Measurements from ENCODE around the gene USHBP1.

Gene USHBP1

DNA sequence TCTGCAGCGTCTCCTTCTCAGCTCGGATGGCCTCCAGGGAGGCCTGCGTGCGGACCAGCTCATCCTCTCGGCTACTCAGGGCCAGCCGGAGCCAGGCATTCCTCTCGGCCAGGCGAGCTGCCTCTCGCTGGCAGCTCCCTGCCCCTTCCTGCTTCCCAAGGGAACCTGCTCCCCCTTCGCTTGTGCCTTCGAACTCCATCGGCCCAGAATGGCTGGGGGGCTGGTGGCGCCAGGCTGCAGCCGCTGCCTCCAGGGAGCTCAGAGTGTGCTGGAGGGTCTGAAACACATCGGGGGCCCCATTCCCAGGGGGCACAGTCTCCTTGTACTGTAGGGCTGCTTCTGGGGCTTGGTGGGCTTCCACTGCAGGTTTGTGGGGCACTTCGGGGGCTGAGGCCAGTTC lies 2.0 kb downstream of the USHBP1 start:
- no peak for DNase-seq

GRCh38 chr19:17260842-17261325 lies 3.7 kb downstream of the USHBP1 start:
- DNase-seq = peak; percentile 64

- DNase-seq = no peak
Measured at GRCh38 chr19:17259934-17260333, 4.6 kb downstream of the USHBP1 start.

- DNase-seq = no peak
Measured at GRCh38 chr19:17259118-17259780, 5.3 kb downstream of the USHBP1 start.

DNA sequence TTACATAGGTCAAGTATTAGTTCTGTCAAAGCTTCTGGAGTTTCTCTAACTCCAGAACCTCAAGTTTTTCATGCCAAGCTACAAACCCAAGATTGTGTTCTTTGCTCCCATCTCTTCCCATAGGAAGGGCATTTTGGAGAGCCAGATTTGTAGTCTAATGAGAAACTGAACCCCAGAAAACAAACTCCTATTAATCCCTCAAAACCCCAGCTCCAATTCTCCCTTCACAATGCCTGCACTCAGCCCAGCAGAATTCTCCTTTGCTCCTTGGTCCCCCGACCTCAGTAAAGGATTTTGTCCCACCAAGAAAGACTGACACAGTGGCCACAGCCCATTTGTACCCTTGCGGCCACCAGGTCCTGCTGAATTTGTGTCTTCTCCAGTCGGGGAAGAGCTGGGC lies 8.4 kb downstream of the USHBP1 start:
- DNase-seq = no peak

- DNase-seq = no peak
Measured at GRCh38 chr19:17255150-17255621, 9.4 kb downstream of the USHBP1 start.

DNA sequence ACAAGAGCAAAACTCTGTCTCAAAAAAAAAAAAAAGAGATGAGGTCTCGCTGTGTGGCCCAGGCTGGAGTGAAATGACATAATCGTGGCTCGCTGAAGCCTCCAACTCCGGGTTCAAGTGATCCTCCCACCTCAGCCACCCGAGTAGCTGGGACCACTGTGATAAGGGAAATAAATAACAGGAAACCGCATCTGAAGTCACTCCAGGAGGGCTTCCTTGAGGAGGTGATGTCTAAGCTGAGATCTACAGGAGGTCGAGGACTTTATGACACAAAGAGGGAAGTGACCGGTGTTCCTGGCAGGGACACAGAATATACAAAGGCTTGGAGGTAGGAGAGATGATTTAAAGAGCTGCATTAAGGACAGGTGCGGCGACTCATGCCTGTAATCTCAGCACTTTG lies 9.9 kb downstream of the USHBP1 start:
- DNase-seq = no peak

- no peak for DNase-seq
Measured at GRCh38 chr19:17249887-17250548, 14.5 kb downstream of the USHBP1 start.

- no peak for DNase-seq
Measured at GRCh38 chr19:17248011-17248776, 16.4 kb downstream of the USHBP1 start.

- DNase-seq = no peak
Measured at GRCh38 chr19:17246681-17247425, 17.7 kb downstream of the USHBP1 start.

DNA sequence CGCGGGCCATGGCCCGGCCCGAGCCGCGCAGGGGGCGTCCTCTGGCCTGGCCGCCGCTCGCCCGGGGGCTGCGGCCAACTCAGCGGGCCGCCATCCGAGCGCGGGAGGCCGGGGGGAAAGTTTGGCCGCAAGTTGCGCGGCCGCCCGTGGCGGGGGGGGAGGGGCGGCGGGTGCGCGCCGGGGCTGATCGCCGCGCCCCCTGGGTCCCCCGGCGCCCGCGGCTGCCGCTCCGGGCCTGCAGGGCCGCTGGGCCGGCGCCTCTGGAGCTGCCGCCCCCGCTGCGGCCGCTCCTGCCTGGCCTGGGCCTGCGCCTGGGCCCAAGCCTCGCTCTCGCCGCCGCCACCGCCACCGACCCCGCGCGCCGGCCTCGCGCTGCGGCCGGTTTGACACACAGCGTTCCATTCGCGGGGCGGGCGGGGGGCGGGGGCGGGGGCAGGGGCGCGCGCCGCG lies 19.0 kb downstream of the USHBP1 start, which contains the start of gene NR2F6:
NR2F6 (minus strand) TSS at position 385 of the 450 bp plus-strand sequence. CDS start 699 bp downstream, outside the sequence.
- no peak for DNase-seq

GRCh38 chr19:17244618-17245534 lies 19.7 kb downstream of the USHBP1 start:
- no peak for DNase-seq

- DNase-seq = peak; percentile 18
Measured at GRCh38 chr19:17243830-17244617, 20.5 kb downstream of the USHBP1 start.

GRCh38 chr19:17243211-17243829 lies 21.2 kb downstream of the USHBP1 start:
- no peak for DNase-seq

- DNase-seq = no peak
Measured at GRCh38 chr19:17242431-17243208, 21.9 kb downstream of the USHBP1 start.

- DNase-seq = no peak
Measured at GRCh38 chr19:17240826-17241399, 23.6 kb downstream of the USHBP1 start.

DNA sequence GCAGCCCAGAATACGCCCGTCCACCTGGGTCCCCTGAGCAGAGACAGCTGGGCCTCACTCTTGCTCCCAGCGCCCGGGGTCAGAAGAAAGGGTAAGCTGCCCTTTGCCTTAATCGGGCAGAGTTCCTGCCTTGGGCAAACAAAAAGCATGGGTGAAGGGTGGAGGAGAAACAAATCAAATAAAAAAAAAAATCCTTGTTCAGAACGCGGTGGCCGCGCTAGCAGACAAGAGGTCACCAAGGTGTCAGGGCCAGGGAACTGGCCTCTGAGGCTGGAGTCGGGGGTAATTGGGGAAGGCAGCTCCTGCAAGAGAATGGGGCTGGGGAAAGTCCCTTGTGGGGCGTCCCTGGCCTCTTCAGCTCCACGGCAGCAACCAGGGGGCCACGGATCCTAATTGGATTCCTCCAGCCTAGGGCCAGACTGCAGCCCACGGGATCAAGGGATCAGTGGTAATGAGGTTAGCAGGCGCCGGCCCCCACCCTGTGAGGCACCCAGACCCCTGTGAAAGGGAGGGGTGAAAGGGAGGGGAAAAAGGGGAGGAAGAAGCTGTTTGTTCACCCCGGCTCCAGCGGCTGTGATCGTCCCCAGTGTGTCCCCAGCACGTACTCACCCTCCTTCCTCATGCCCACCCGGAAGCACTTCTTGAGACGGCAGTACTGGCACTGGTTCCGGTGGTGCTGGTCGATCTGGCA lies 24.3 kb downstream of the USHBP1 start:
- DNase-seq = no peak
